Ishikawa (cell line): ENCODE results near the gene KNDC1.

ENCODE experiments used
- CEBPB ChIP-seq: IDR thresholded peaks from 2 replicates; pipeline ENCODE4 v1.6.1; 2012
- CREB1 ChIP-seq: IDR thresholded peaks from 2 replicates; pipeline ENCODE4 v1.6.1; 2012; ENCODE audit warnings: low read depth
- EGR1 ChIP-seq: IDR thresholded peaks from 2 replicates; pipeline ENCODE4 v1.6.1; 2012
- EP300 ChIP-seq: IDR thresholded peaks from 2 replicates; pipeline ENCODE4 v1.6.1; 2012; ENCODE audit warnings: borderline replicate concordance
- FOXM1 ChIP-seq: IDR thresholded peaks from 2 replicates; pipeline ENCODE4 v1.6.1; 2012; ENCODE audit warnings: low read depth, borderline replicate concordance
- RAD21 ChIP-seq: IDR thresholded peaks from 2 replicates; pipeline ENCODE4 v1.6.1; 2012; ENCODE audit warnings: low read depth
- REST ChIP-seq: IDR thresholded peaks from 2 replicates; pipeline ENCODE4 v1.6.1; 2012; ENCODE audit warnings: low read depth, mild to moderate bottlenecking
- TAF1 ChIP-seq: IDR thresholded peaks from 2 replicates; pipeline ENCODE4 v1.6.1; 2012; ENCODE audit warnings: low read depth, mild to moderate bottlenecking
- TCF12 ChIP-seq: IDR thresholded peaks from 2 replicates; pipeline ENCODE4 v1.6.1; 2012; ENCODE audit warnings: low read depth
- TEAD4 ChIP-seq: IDR thresholded peaks from 2 replicates; pipeline ENCODE4 v1.6.1; 2012
- USF1 ChIP-seq: IDR thresholded peaks from 2 replicates; pipeline ENCODE4 v1.6.1; 2012
- YY1 ChIP-seq: IDR thresholded peaks from 2 replicates; pipeline ENCODE4 v1.6.1; 2012; ENCODE audit warnings: low read depth
- ZBTB7A ChIP-seq: IDR thresholded peaks from 2 replicates; pipeline ENCODE4 v1.6.1; 2012; ENCODE audit warnings: low read depth
- TF ChIP-seq, protein P1 (sequence below): IDR thresholded peaks from 2 replicates; pipeline ENCODE4 v1.6.1; 2012

GRCh38 chr10:133129071-133129858 is 30.8 kb upstream of the KNDC1 start:
- no peak for TF ChIP-seq RAD21
- TF ChIP-seq REST = no peak
- TF ChIP-seq CEBPB = no peak
- TF ChIP-seq, protein P1, sequence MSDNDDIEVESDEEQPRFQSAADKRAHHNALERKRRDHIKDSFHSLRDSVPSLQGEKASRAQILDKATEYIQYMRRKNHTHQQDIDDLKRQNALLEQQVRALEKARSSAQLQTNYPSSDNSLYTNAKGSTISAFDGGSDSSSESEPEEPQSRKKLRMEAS = no peak
- no peak for TF ChIP-seq YY1
- TF ChIP-seq TAF1 = no peak
- TF ChIP-seq EP300 = no peak
- no peak for TF ChIP-seq FOXM1
- TF ChIP-seq CREB1 = no peak
- TF ChIP-seq ZBTB7A = no peak
- TF ChIP-seq USF1 = no peak
- TF ChIP-seq EGR1 = no peak
- TF ChIP-seq TEAD4 = no peak
- no peak for TF ChIP-seq TCF12
